Nephron progenitor cell (in vitro differentiated cells): Measurements from ENCODE around the gene CPED1.

Source experiments
- DNase-seq: peaks from one replicate; pipeline ENCODE4 v3.0.0; 2021
- H3K27ac Mint-ChIP-seq: 2 replicates; pipeline ENCODE4 v1.8.0; 2021; ENCODE audit warnings: mild to moderate bottlenecking, moderate library complexity, mixed read lengths
- H3K27me3 Mint-ChIP-seq: 2 replicates; pipeline ENCODE4 v1.8.0; 2021; ENCODE audit warnings: mild to moderate bottlenecking, low read depth, mixed read lengths; ENCODE audit not compliant: poor library complexity
- H3K36me3 Mint-ChIP-seq: 2 replicates; pipeline ENCODE4 v1.8.0; 2021; ENCODE audit warnings: low read depth, mixed read lengths
- H3K4me1 Mint-ChIP-seq: 2 replicates; pipeline ENCODE4 v1.8.0; 2021; ENCODE audit warnings: mixed read lengths
- H3K4me3 Mint-ChIP-seq: 2 replicates; pipeline ENCODE4 v1.8.0; 2021; ENCODE audit warnings: mild to moderate bottlenecking, moderate library complexity, mixed read lengths
- H3K9me3 Mint-ChIP-seq: 2 replicates; pipeline ENCODE4 v1.8.0; 2021; ENCODE audit warnings: mild to moderate bottlenecking, moderate library complexity, mixed read lengths
- CTCF ChIP-seq: fragments of 200-600 bp; sonication (generic); IDR thresholded peaks from 2 replicates; pipeline ENCODE4 v1.5.0; 2021; ENCODE audit warnings: antibody characterized with exemption

Gene CPED1

GRCh38 chr7:121261207-121261884, 272.8 kb downstream of the CPED1 start:
- Mint-ChIP-seq H3K9me3 (peaks cover 4% of the 10 kb centered on the region), H3K4me1 (no peaks in the 10 kb centered on the region), H3K4me3 (no peak overlapping the region), H3K27me3 (no peaks in the 10 kb centered on the region), H3K27ac (no peak overlapping the region), H3K36me3 (no peaks in the 10 kb centered on the region)
- TF ChIP-seq CTCF = no peak
- no peak for DNase-seq

GRCh38 chr7:121262221-121262620, 273.7 kb downstream of the CPED1 start:
- H3K9me3 Mint-ChIP-seq = no peaks in the 10 kb centered on the region
- TF ChIP-seq CTCF = no peak
- H3K4me1 Mint-ChIP-seq = no peaks in the 10 kb centered on the region
- no peak overlapping the region for H3K4me3 Mint-ChIP-seq
- H3K27ac Mint-ChIP-seq = no peak overlapping the region
- DNase-seq = no peak
- H3K27me3 Mint-ChIP-seq = no peaks in the 10 kb centered on the region
- no peaks in the 10 kb centered on the region for H3K36me3 Mint-ChIP-seq

GRCh38 chr7:121262969-121263368, 274.5 kb downstream of the CPED1 start:
- no peak for DNase-seq
- Mint-ChIP-seq H3K9me3 (no peaks in the 10 kb centered on the region), H3K4me1 (no peaks in the 10 kb centered on the region), H3K27me3 (no peaks in the 10 kb centered on the region), H3K36me3 (no peaks in the 10 kb centered on the region), H3K4me3 (no peak overlapping the region), H3K27ac (no peak overlapping the region)
- no peak for TF ChIP-seq CTCF

- Mint-ChIP-seq H3K4me1 (no peaks in the 10 kb centered on the region), H3K36me3 (no peaks in the 10 kb centered on the region), H3K4me3 (no peak overlapping the region), H3K9me3 (peaks cover 3% of the 10 kb centered on the region), H3K27me3 (no peaks in the 10 kb centered on the region), H3K27ac (no peak overlapping the region)
- no peak for TF ChIP-seq CTCF
- DNase-seq = no peak
Observed at GRCh38 chr7:121266307-121266894, 277.9 kb downstream of the CPED1 start.

- Mint-ChIP-seq H3K36me3 (no peaks in the 10 kb centered on the region), H3K27me3 (no peaks in the 10 kb centered on the region), H3K9me3 (peaks cover 3% of the 10 kb centered on the region), H3K27ac (no peak overlapping the region), H3K4me3 (no peak overlapping the region), H3K4me1 (peaks cover 2% of the 10 kb centered on the region)
- no peak for DNase-seq
- no peak for TF ChIP-seq CTCF
Observed at GRCh38 chr7:121267612-121268011, 279.1 kb downstream of the CPED1 start.

- peaks cover 4% of the 10 kb centered on the region for H3K4me1 Mint-ChIP-seq
- DNase-seq = no peak
- H3K27me3 Mint-ChIP-seq = no peaks in the 10 kb centered on the region
- no peaks in the 10 kb centered on the region for H3K36me3 Mint-ChIP-seq
- TF ChIP-seq CTCF = no peak
- no peak overlapping the region for H3K4me3 Mint-ChIP-seq
- peaks cover 3% of the 10 kb centered on the region for H3K9me3 Mint-ChIP-seq
- H3K27ac Mint-ChIP-seq = no peak overlapping the region
Observed at GRCh38 chr7:121269798-121270197, 281.3 kb downstream of the CPED1 start.
